Naive thymus-derived CD4-positive, alpha-beta T cell (primary cell): ENCODE measurements around the gene ZWILCH. TPM values are rescaled to one million over a fixed set of nuclear protein-coding genes. Genes with fewer than 3 reads are reported as not detected.

Experiments used
- ATAC-seq: fragments of 150-1000 bp; cut with Tn5 transposase; 2 replicates; pipeline ENCODE4 v1.10.0; 2021; ENCODE audit warnings: mild to moderate bottlenecking, moderate library complexity
- CTCF ChIA-PET: fragments of 350-600 bp; sonication (Branson Sonifier 250); formaldehyde crosslinking; loops from one replicate; lab custom pipeline; 2021; ENCODE audit warnings: antibody characterized with exemption; lab: Charles Lee
- POLR2A ChIA-PET: fragments of 350-600 bp; sonication (Branson Sonifier 250); formaldehyde crosslinking; loops from one replicate; lab custom pipeline; 2021; ENCODE audit warnings: antibody characterized with exemption, inconsistent platforms; lab: Charles Lee
- DNase-seq, 9 donors: peaks; one replicate each; pipeline versions ENCODE4 v3.0.0 to v3.0.0-alpha.2; 2020 to 2022; ENCODE audit warnings: mixed read lengths in 1 of 9
- H3K27ac ChIP-seq: one replicate; pipeline ENCODE4 v1.7.0; 2013; ENCODE audit warnings: mild to moderate bottlenecking, low read depth, low read length, moderate library complexity
- H3K27me3 ChIP-seq, 2 donors: one replicate each; pipeline ENCODE4 v1.7.0; 2013; ENCODE audit warnings: low read length in 2 of 2, mild to moderate bottlenecking in 2 of 2, moderate library complexity in 2 of 2; ENCODE audit not compliant: control insufficient read depth in 2 of 2, insufficient read depth in 2 of 2
- H3K36me3 ChIP-seq, 3 experiments: 1 replicate in 2 of 3; 2 replicates in 1 of 3; pipeline ENCODE4 v1.7.0; 2013; ENCODE audit warnings: low read length in 3 of 3, mild to moderate bottlenecking in 3 of 3, moderate library complexity in 1 of 3; ENCODE audit not compliant: insufficient read depth in 3 of 3, control insufficient read depth in 2 of 3
- H3K4me1 ChIP-seq, 2 donors: one replicate each; pipeline ENCODE4 v1.7.0; 2013; ENCODE audit warnings: low read length in 2 of 2, mild to moderate bottlenecking in 2 of 2, moderate library complexity in 1 of 2; ENCODE audit not compliant: control insufficient read depth in 2 of 2, insufficient read depth in 2 of 2
- H3K4me3 ChIP-seq: 2 replicates; pipeline ENCODE4 v1.7.0; 2013; ENCODE audit warnings: mild to moderate bottlenecking, low read length
- H3K9me3 ChIP-seq, 3 experiments: 1 replicate in 2 of 3; 2 replicates in 1 of 3; pipeline ENCODE4 v1.7.0; 2013; ENCODE audit warnings: low read length in 3 of 3; ENCODE audit not compliant: control insufficient read depth in 2 of 3
- H3K27ac Mint-ChIP-seq, 9 donors: one replicate each; pipeline ENCODE4 v1.8.0; 2020 to 2022; ENCODE audit warnings: mixed read lengths in 9 of 9, mild to moderate bottlenecking in 8 of 9, moderate library complexity in 5 of 9, inconsistent platforms in 2 of 9
- H3K27me3 Mint-ChIP-seq, 5 donors: one replicate each; pipeline ENCODE4 v1.8.0; 2021 to 2022; ENCODE audit warnings: mixed read lengths in 5 of 5, mild to moderate bottlenecking in 1 of 5
- H3K36me3 Mint-ChIP-seq, 5 donors: one replicate each; pipeline ENCODE4 v1.8.0; 2020 to 2022; ENCODE audit warnings: mixed read lengths in 5 of 5, mild to moderate bottlenecking in 3 of 5, inconsistent platforms in 1 of 5
- H3K4me1 Mint-ChIP-seq, 7 donors: one replicate each; pipeline ENCODE4 v1.8.0; 2020 to 2022; ENCODE audit warnings: mixed read lengths in 7 of 7, mild to moderate bottlenecking in 3 of 7, inconsistent platforms in 1 of 7
- H3K4me3 Mint-ChIP-seq, 10 donors: one replicate each; pipeline ENCODE4 v1.8.0; 2020 to 2022; ENCODE audit warnings: mild to moderate bottlenecking in 10 of 10, mixed read lengths in 10 of 10, moderate library complexity in 6 of 10, inconsistent platforms in 2 of 10
- H3K9me3 Mint-ChIP-seq, 11 donors: one replicate each; pipeline ENCODE4 v1.8.0; 2020 to 2022; ENCODE audit warnings: mixed read lengths in 11 of 11, mild to moderate bottlenecking in 4 of 11, inconsistent platforms in 1 of 11, moderate library complexity in 1 of 11
- intact Hi-C, 2 donors: fragments of 100-400 bp; cut with micrococcal nuclease; formaldehyde crosslinking; loops; one replicate each; pipeline ENCODE4 v1.15.1; 2023
- polyA plus RNA-seq, 2 donors: library from polyadenylated mRNA; unstranded; fragments of 300-500 nt; fragmentation: Illumina TruSeq; gene quantifications; one replicate each; pipeline ENCODE4 v1.2.3, GENCODE V29; 2021
- total RNA-seq, 6 experiments: library from RNA in 5 of 6; stranded (reverse) in 5 of 6; gene quantifications; 1 replicate in 5 of 6; 2 replicates in 1 of 6; pipeline ENCODE4 v1.2.3 and lab custom pipeline; 2021 to 2026

ZWILCH gene
- total and polyA plus RNA-seq, 7 experiments from 2014 or later, result 4.3 to 20.3 (median 6.0) TPM

- peaks cover 11 to 32% (median 22%) of the 10 kb centered on the region in 7 donors for H3K4me1 Mint-ChIP-seq
- Histone ChIP-seq H3K27ac (no peak overlapping the region), H3K4me1 (peaks cover 4 to 12% of the 10 kb centered on the region in 2 donors), H3K36me3 (peaks cover 0 to 8% (median 0%) of the 10 kb centered on the region in 3 experiments), H3K27me3 (no peaks in the 10 kb centered on the region), H3K9me3 (no peaks in the 10 kb centered on the region), H3K4me3 (no peak overlapping the region)
- ChIA-PET CTCF (no interaction called here), POLR2A (no interaction called here)
- no peak for ATAC-seq
- peaks cover 0 to 10% (median 6%) of the 10 kb centered on the region in 5 donors for H3K36me3 Mint-ChIP-seq
- H3K27me3 Mint-ChIP-seq, result no peaks in the 10 kb centered on the region
- no peak overlapping the region for H3K4me3 Mint-ChIP-seq
- no peak overlapping the region for H3K27ac Mint-ChIP-seq
- no peaks in the 10 kb centered on the region for H3K9me3 Mint-ChIP-seq
- DNase-seq, result no peak
- intact Hi-C loops, result loop anchor here (5.0 to 10.0 kb wide), 4 partner anchors 194 to 1546 kb away; partner anchors contain the start of genes PIAS1 (in 1 of the 2), RNU5A-1 (in 1 of the 2), SMAD6 (in 1 of the 2) and SPG21 (in 1 of the 2)
Observed at GRCh38 chr15:66508293-66508883, 3.3 kb downstream of the ZWILCH start.

GRCh38 chr15:66514586-66514985 lies 9.5 kb downstream of the ZWILCH start:
- intact Hi-C loops, result no loop called here
- no peak overlapping the region for H3K4me3 ChIP-seq
- no peaks in the 10 kb centered on the region for H3K27me3 Mint-ChIP-seq
- peaks cover 0 to 17% (median 5%) of the 10 kb centered on the region in 5 donors for H3K36me3 Mint-ChIP-seq
- no peaks in the 10 kb centered on the region for H3K4me1 ChIP-seq
- no peak overlapping the region for H3K4me3 Mint-ChIP-seq
- DNase-seq, result no peak
- H3K27me3 ChIP-seq, result no peaks in the 10 kb centered on the region
- no peaks in the 10 kb centered on the region for H3K9me3 ChIP-seq
- peaks cover 0 to 13% (median 3%) of the 10 kb centered on the region in 3 experiments for H3K36me3 ChIP-seq
- H3K9me3 Mint-ChIP-seq, result no peaks in the 10 kb centered on the region
- POLR2A ChIA-PET, result no interaction called here
- no peak for ATAC-seq
- H3K27ac Mint-ChIP-seq, result no peak overlapping the region
- CTCF ChIA-PET, result no interaction called here
- peaks cover 0 to 3% (median 0%) of the 10 kb centered on the region in 7 donors for H3K4me1 Mint-ChIP-seq
- no peak overlapping the region for H3K27ac ChIP-seq

- H3K9me3 ChIP-seq, result no peaks in the 10 kb centered on the region
- POLR2A ChIA-PET, result no interaction called here
- no peaks in the 10 kb centered on the region for H3K4me1 ChIP-seq
- H3K36me3 Mint-ChIP-seq, result peaks cover 1 to 17% (median 5%) of the 10 kb centered on the region in 5 donors
- CTCF ChIA-PET, result interaction anchor here (1.2 kb wide), 1 partner anchor 17 kb away, joined by 4 read pairs; no protein-coding TSS in a partner anchor
- no peak overlapping the region for H3K4me3 ChIP-seq
- no peak overlapping the region for H3K4me3 Mint-ChIP-seq
- intact Hi-C loops, result no loop called here
- H3K27me3 ChIP-seq, result no peaks in the 10 kb centered on the region
- no peak overlapping the region for H3K27ac Mint-ChIP-seq
- peaks cover 0 to 14% (median 3%) of the 10 kb centered on the region in 3 experiments for H3K36me3 ChIP-seq
- ATAC-seq (no peak), DNase-seq (no peak)
- no peaks in the 10 kb centered on the region for H3K27me3 Mint-ChIP-seq
- peaks cover 0 to 3% (median 0%) of the 10 kb centered on the region in 7 donors for H3K4me1 Mint-ChIP-seq
- no peaks in the 10 kb centered on the region for H3K9me3 Mint-ChIP-seq
- no peak overlapping the region for H3K27ac ChIP-seq
Observed at GRCh38 chr15:66515901-66516322, 10.8 kb downstream of the ZWILCH start.

- CTCF ChIA-PET, result interaction anchor here (0.7 kb wide), 2 partner anchors 1107 to 1143 kb away, joined by 3 read pairs; no protein-coding TSS in a partner anchor
- H3K27ac Mint-ChIP-seq, result no peak overlapping the region
- intact Hi-C loops, result no loop called here
Observed at GRCh38 chr15:66523926-66524325, 18.8 kb downstream of the ZWILCH start.

GRCh38 chr15:66524838-66525237 lies 19.7 kb downstream of the ZWILCH start:
- intact Hi-C loops, result no loop called here
- no peaks in the 10 kb centered on the region for H3K27me3 Mint-ChIP-seq
- no peaks in the 10 kb centered on the region for H3K4me1 ChIP-seq
- peaks cover 0 to 14% (median 13%) of the 10 kb centered on the region in 3 experiments for H3K36me3 ChIP-seq
- H3K27ac Mint-ChIP-seq, result no peak overlapping the region
- CTCF ChIA-PET, result no interaction called here
- no peak overlapping the region for H3K4me3 Mint-ChIP-seq
- H3K9me3 ChIP-seq, result no peaks in the 10 kb centered on the region
- no peaks in the 10 kb centered on the region for H3K9me3 Mint-ChIP-seq
- H3K27ac ChIP-seq, result no peak overlapping the region
- POLR2A ChIA-PET, result interaction anchor here (1.6 kb wide), 1 partner anchor 21 kb away, joined by 4 read pairs; the partner anchor contains the start of gene RPL4
- H3K36me3 Mint-ChIP-seq, result peaks cover 3 to 39% (median 21%) of the 10 kb centered on the region in 5 donors
- DNase-seq (no peak), ATAC-seq (no peak)
- H3K4me1 Mint-ChIP-seq, result peaks cover 0 to 13% (median 0%) of the 10 kb centered on the region in 7 donors
- no peaks in the 10 kb centered on the region for H3K27me3 ChIP-seq
- H3K4me3 ChIP-seq, result no peak overlapping the region

More at GRCh38 chr15:66523926-66524325, 18.8 kb downstream of the ZWILCH start:
- POLR2A ChIA-PET, result interaction anchor here (1.6 kb wide), 1 partner anchor 20 kb away, joined by 4 read pairs; the partner anchor contains the start of gene RPL4
- peaks cover 0 to 32% (median 17%) of the 10 kb centered on the region in 5 donors for H3K36me3 Mint-ChIP-seq
- peaks cover 0 to 14% (median 0%) of the 10 kb centered on the region in 7 donors for H3K4me1 Mint-ChIP-seq
- H3K9me3 ChIP-seq, result no peaks in the 10 kb centered on the region
- DNase-seq, result no peak
- H3K9me3 Mint-ChIP-seq, result no peaks in the 10 kb centered on the region
- no peaks in the 10 kb centered on the region for H3K27me3 Mint-ChIP-seq
- no peak overlapping the region for H3K4me3 ChIP-seq
- ATAC-seq, result no peak
- H3K36me3 ChIP-seq, result peaks cover 0 to 10% (median 8%) of the 10 kb centered on the region in 3 experiments
- H3K4me1 ChIP-seq, result no peaks in the 10 kb centered on the region
- no peaks in the 10 kb centered on the region for H3K27me3 ChIP-seq
- H3K4me3 Mint-ChIP-seq, result no peak overlapping the region
- H3K27ac ChIP-seq, result no peak overlapping the region

GRCh38 chr15:66535056-66535455 lies 29.9 kb downstream of the ZWILCH start:
- Histone ChIP-seq H3K27me3 (no peaks in the 10 kb centered on the region), H3K27ac (no peak overlapping the region), H3K4me3 (no peak overlapping the region), H3K9me3 (no peaks in the 10 kb centered on the region), H3K36me3 (peaks cover 0 to 9% (median 0%) of the 10 kb centered on the region in 3 experiments), H3K4me1 (no peaks in the 10 kb centered on the region)
- intact Hi-C loops, result no loop called here
- ATAC-seq (no peak), DNase-seq (no peak)
- no peak overlapping the region for H3K27ac Mint-ChIP-seq
- H3K27me3 Mint-ChIP-seq, result no peaks in the 10 kb centered on the region
- peaks cover 11 to 40% (median 31%) of the 10 kb centered on the region in 5 donors for H3K36me3 Mint-ChIP-seq
- CTCF ChIA-PET, result interaction anchor here (0.8 kb wide), 1 partner anchor 8 kb away, joined by 3 read pairs; no protein-coding TSS in a partner anchor
- POLR2A ChIA-PET, result interaction anchor here (0.6 kb wide), 1 partner anchor 9 kb away, joined by 3 read pairs; no protein-coding TSS in a partner anchor
- H3K4me3 Mint-ChIP-seq, result no peak overlapping the region
- H3K4me1 Mint-ChIP-seq, result no peaks in the 10 kb centered on the region
- no peaks in the 10 kb centered on the region for H3K9me3 Mint-ChIP-seq
